NT2/D1 (cell line): ENCODE measurements around the gene SARDH.

Experiments
- DNase-seq: peaks from one replicate; pipeline ENCODE4 v3.0.0-alpha.2; 2011; ENCODE audit warnings: low read depth, low spot score
- H3K27me3 ChIP-seq: 2 replicates; pipeline ENCODE4 v1.6.0; 2011; ENCODE audit warnings: mild to moderate bottlenecking; ENCODE audit not compliant: insufficient read length, insufficient read depth
- H3K36me3 ChIP-seq: 2 replicates; pipeline ENCODE4 v1.6.1; 2011; ENCODE audit warnings: mild to moderate bottlenecking, low read length, mixed read lengths; ENCODE audit not compliant: insufficient read depth, insufficient read length
- H3K4me1 ChIP-seq: 2 replicates; pipeline ENCODE4 v1.5.1; 2011; ENCODE audit not compliant: insufficient read depth, insufficient read length
- H3K4me3 ChIP-seq: 2 replicates; pipeline ENCODE4 v1.5.1; 2011; ENCODE audit warnings: low read depth; ENCODE audit not compliant: insufficient read length
- H3K9ac ChIP-seq: 2 replicates; pipeline ENCODE4 v1.6.0; 2011; ENCODE audit warnings: low read depth; ENCODE audit not compliant: insufficient read length
- H3K9me3 ChIP-seq: 2 replicates; pipeline ENCODE4 v1.5.1; 2011; ENCODE audit warnings: mild to moderate bottlenecking, low read length; ENCODE audit not compliant: insufficient read depth
- SUZ12 ChIP-seq: IDR thresholded peaks from 2 replicates; pipeline ENCODE4 v1.6.1; 2011; ENCODE audit not compliant: insufficient read length, insufficient read depth; ENCODE audit errors: extremely low read depth
- YY1 ChIP-seq: IDR thresholded peaks from 2 replicates; pipeline ENCODE4 v1.6.1; 2011; ENCODE audit not compliant: insufficient read length, insufficient read depth
- ZNF274 ChIP-seq: IDR thresholded peaks from 2 replicates; pipeline ENCODE4 v1.6.1; 2011; ENCODE audit warnings: mild to moderate bottlenecking, low read depth, low read length

The SARDH gene

GRCh38 chr9:133642708-133643361 is 95.3 kb downstream of the SARDH start:
- no peak for DNase-seq
- Histone ChIP-seq H3K36me3 (no peaks in the 10 kb centered on the region), H3K4me1 (peaks cover under 1% of the 10 kb centered on the region), H3K4me3 (no peak overlapping the region), H3K9ac (no peak overlapping the region), H3K9me3 (no peaks in the 10 kb centered on the region), H3K27me3 (peaks cover 2% of the 10 kb centered on the region)
- TF ChIP-seq ZNF274 (no peak), YY1 (no peak), SUZ12 (no peak)

DNA sequence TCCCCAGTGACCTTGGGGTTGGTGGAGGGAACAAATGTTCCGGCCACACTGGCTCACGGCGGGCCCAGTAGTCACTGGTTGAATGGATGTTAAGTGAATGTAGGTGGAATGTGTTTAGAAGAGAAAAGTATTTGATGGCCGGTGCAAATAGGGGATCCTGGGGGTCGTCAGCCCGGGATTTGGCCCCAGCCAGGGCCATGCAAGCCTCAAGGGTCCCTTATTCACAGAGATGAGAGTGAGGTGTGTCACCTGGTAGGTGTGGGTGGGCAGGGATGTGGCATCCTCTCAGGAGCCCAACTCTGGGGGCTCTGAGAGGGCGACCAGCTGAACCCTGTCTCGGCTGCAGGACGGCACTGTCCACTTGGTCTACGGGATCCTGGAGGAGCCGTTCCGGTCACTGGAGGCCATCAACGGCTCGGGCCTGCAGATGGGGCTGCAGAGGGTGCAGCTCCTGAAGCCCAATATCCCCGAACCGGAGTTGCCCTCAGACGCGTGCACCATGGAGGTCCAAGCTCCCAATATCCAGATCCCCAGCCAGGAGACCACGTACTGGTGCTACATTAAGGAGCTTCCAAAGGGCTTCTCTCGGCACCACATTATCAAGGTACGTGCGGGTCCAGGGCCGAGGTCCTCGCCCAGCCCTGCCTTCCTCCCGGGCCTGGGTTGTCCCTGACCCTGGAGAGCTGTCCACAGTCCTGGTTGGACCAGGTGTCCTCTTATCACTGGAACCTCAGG is 96.1 kb downstream of the SARDH start:
- Histone ChIP-seq H3K36me3 (no peaks in the 10 kb centered on the region), H3K4me1 (peaks cover 4% of the 10 kb centered on the region), H3K9me3 (no peaks in the 10 kb centered on the region), H3K27me3 (peaks cover 2% of the 10 kb centered on the region), H3K4me3 (no peak overlapping the region), H3K9ac (no peak overlapping the region)
- TF ChIP-seq YY1 = no peak
- TF ChIP-seq ZNF274 = no peak
- TF ChIP-seq SUZ12 = no peak
- no peak for DNase-seq

DNA sequence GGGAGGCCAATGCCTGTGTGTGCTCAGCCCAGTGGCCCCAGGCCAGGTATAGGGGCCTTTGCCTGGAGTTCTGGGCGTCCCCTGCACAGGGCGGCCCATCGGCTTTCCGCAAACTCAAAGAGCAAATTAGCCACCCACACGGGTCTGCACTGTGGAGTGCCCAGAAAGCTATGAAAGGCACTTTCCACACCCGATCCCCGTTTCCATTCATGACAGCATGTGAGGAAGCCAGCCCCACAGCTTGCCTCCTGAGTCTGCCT is 96.8 kb downstream of the SARDH start:
- no peaks in the 10 kb centered on the region for H3K36me3 ChIP-seq
- no peak for DNase-seq
- no peak overlapping the region for H3K9ac ChIP-seq
- H3K9me3 ChIP-seq = no peaks in the 10 kb centered on the region
- H3K4me3 ChIP-seq = no peak overlapping the region
- peaks cover 2% of the 10 kb centered on the region for H3K27me3 ChIP-seq
- TF ChIP-seq ZNF274 (no peak), YY1 (no peak), SUZ12 (no peak)
- peaks cover 4% of the 10 kb centered on the region for H3K4me1 ChIP-seq

- TF ChIP-seq SUZ12 = no peak
- no peak for TF ChIP-seq ZNF274
- TF ChIP-seq YY1 = no peak
- no peaks in the 10 kb centered on the region for H3K36me3 ChIP-seq
- peaks cover 2% of the 10 kb centered on the region for H3K27me3 ChIP-seq
Observed at GRCh38 chr9:133640580-133641395, 97.4 kb downstream of the SARDH start.

DNA sequence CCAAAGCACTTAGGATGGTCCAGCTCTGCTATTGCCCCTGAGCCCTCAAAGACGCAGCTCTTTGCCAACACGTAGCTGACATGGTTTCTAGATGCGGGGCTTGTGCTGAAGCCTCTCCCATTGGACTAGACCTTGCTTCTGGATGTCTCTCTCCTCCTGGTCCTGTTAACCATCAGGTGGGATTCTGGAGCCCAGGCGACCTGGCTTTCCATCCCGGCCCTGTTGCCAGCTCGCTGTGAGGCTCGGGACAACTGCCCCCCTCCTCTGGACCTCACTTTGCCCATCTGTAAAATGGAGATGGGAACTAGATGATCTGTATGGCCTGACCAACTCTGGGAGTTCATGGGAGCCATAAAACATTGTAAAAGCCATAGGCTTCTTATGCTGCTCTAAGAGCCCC is 98.0 kb downstream of the SARDH start:
- Histone ChIP-seq H3K27me3 (peaks cover 2% of the 10 kb centered on the region), H3K9me3 (no peaks in the 10 kb centered on the region), H3K9ac (no peak overlapping the region), H3K4me1 (peaks cover 7% of the 10 kb centered on the region), H3K36me3 (no peaks in the 10 kb centered on the region), H3K4me3 (no peak overlapping the region)
- TF ChIP-seq YY1 = no peak
- no peak for TF ChIP-seq SUZ12
- no peak for TF ChIP-seq ZNF274
- no peak for DNase-seq

More at GRCh38 chr9:133640580-133641395, 97.4 kb downstream of the SARDH start:
- Histone ChIP-seq H3K4me3 (no peak overlapping the region), H3K9ac (no peak overlapping the region), H3K4me1 (peaks cover 4% of the 10 kb centered on the region), H3K9me3 (no peaks in the 10 kb centered on the region)
- DNase-seq = no peak

DNA sequence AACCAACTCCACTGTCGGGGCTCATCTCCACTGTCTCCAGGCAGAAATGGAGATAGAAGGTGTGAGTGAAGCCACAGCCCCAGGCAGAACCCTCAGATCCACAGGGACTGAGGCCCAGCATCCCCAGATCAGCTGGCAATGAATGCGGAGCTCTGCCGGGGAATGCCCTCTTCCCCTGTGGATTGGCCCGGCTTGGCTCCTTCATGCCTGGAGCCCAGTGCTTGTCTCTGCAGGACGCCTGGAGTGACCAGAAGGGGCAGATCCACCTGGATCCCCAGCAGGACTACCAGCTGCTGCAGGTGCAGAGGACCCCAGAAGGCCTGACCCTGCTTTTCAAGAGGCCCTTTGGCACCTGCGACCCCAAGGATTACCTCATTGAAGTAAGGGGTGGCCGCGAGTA is 98.5 kb downstream of the SARDH start:
- H3K9me3 ChIP-seq = no peaks in the 10 kb centered on the region
- peaks cover 11% of the 10 kb centered on the region for H3K4me1 ChIP-seq
- peaks cover 2% of the 10 kb centered on the region for H3K27me3 ChIP-seq
- TF ChIP-seq YY1 = no peak
- TF ChIP-seq SUZ12 = no peak
- TF ChIP-seq ZNF274 = no peak
- DNase-seq = no peak
- H3K36me3 ChIP-seq = no peaks in the 10 kb centered on the region
- no peak overlapping the region for H3K9ac ChIP-seq
- H3K4me3 ChIP-seq = no peak overlapping the region

DNA sequence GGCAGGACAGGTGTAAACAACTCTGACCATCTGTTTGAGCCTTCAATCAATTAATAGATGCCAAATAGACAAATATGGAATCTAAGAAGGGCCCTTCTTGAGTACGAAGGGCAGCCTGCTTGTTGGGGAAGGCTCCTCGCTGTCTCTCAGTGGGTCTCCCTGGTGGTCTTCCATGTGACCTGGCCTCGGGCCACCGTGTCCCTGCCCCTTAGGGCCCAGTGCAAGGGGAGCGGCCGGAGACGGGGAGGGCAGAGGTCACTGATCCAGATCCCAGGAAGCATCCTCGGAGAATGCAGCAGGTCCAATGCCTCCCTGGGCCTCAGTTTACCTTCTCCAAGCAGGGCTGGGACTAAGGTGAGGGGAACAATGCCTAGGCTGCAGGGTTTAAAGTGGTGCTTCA is 99.4 kb downstream of the SARDH start:
- Histone ChIP-seq H3K36me3 (no peaks in the 10 kb centered on the region), H3K9ac (no peak overlapping the region), H3K9me3 (no peaks in the 10 kb centered on the region), H3K4me1 (peaks cover 16% of the 10 kb centered on the region), H3K27me3 (peaks cover 2% of the 10 kb centered on the region), H3K4me3 (no peak overlapping the region)
- TF ChIP-seq YY1 (no peak), ZNF274 (no peak)
- no peak for DNase-seq
